ENCODE data around the gene KDM4B. TPM values are rescaled to one million over a fixed set of nuclear protein-coding genes. Genes with fewer than 3 reads are reported as not detected.

Gene KDM4B
- total RNA-seq, 4 donors from 2014 or later: 18.4 to 94.7 (median 25.6) TPM

DNA sequence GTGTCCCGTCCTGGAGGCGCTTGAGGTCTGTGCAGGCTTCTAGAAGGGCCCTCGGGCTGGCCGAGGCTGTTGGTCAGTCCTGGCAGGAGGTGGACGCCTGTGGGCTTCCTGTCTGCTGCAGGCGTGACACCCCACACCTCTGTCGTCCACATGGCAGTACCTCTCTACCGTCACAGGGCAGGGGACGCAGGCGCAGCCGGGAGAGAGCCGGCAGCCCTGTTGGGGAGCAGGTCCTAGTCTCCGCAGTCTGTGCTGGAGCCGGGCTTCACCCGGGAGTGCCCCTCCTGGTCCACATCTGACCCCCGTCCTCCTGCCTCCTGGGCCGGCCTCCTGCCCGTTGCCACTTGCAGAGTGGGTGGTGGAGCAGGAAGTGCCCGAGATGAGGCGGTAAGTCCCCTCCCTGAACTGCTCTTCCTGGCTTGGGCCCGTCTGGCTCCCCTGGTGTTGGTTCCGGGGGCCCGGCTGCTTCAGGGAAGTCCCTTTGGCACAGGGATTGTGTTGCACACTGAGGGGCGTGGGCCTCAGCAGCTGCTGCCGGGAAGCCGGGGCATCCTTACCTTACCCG is 106.0 kb downstream of the KDM4B start:
- no peaks in the 10 kb centered on the region for H3K36me3 ChIP-seq
- TF ChIP-seq, protein P1, sequence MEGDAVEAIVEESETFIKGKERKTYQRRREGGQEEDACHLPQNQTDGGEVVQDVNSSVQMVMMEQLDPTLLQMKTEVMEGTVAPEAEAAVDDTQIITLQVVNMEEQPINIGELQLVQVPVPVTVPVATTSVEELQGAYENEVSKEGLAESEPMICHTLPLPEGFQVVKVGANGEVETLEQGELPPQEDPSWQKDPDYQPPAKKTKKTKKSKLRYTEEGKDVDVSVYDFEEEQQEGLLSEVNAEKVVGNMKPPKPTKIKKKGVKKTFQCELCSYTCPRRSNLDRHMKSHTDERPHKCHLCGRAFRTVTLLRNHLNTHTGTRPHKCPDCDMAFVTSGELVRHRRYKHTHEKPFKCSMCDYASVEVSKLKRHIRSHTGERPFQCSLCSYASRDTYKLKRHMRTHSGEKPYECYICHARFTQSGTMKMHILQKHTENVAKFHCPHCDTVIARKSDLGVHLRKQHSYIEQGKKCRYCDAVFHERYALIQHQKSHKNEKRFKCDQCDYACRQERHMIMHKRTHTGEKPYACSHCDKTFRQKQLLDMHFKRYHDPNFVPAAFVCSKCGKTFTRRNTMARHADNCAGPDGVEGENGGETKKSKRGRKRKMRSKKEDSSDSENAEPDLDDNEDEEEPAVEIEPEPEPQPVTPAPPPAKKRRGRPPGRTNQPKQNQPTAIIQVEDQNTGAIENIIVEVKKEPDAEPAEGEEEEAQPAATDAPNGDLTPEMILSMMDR (IDR thresholded peaks at IDR 0.05): no peak
- no peak for TF ChIP-seq POLR2A (IDR thresholded peaks at IDR 0.05)
- H3K4me3 ChIP-seq: no peak overlapping the region
- intact Hi-C loops (cut with DNase I; ENCODE audit: low total_unique reads): no loop called here
- H3K9me3 ChIP-seq: no peaks in the 10 kb centered on the region
- H3K4me1 ChIP-seq: no peaks in the 10 kb centered on the region
- no peak overlapping the region for H3K27ac ChIP-seq
- no peaks in the 10 kb centered on the region for H3K27me3 ChIP-seq
- no peak for DNase-seq

DNA sequence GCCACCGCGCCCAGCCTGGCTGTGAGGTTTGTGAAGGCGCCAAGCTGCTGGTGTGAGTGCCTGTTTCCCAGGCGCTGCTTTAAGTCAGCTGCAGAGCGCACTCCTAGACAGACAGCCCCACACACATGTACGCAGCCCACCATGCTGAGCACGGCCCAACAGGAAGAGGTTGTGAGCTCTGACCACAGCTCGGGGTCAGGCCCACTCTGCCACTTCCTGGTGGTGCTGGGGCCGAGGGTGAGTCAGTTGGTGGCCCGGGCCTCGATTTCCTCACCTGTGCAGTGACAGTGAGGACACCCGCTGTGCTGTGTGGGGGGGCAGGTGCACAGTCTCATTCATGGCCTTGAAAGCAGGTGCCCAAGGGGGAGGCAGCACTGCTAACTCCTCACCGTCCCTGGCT is 106.7 kb downstream of the KDM4B start:
- no peak overlapping the region for H3K27ac ChIP-seq
- TF ChIP-seq, protein P1 (IDR thresholded peaks at IDR 0.05): no peak
- TF ChIP-seq POLR2A (IDR thresholded peaks at IDR 0.05): no peak
- intact Hi-C loops (cut with DNase I; ENCODE audit: low total_unique reads): no loop called here
- no peaks in the 10 kb centered on the region for H3K27me3 ChIP-seq
- H3K36me3 ChIP-seq: no peaks in the 10 kb centered on the region
- H3K4me3 ChIP-seq: no peak overlapping the region
- H3K4me1 ChIP-seq: no peaks in the 10 kb centered on the region
- no peaks in the 10 kb centered on the region for H3K9me3 ChIP-seq
- no peak for DNase-seq

- Histone ChIP-seq H3K4me1 (no peaks in the 10 kb centered on the region), H3K27ac (no peak overlapping the region), H3K9me3 (no peaks in the 10 kb centered on the region), H3K4me3 (no peak overlapping the region), H3K27me3 (no peaks in the 10 kb centered on the region), H3K36me3 (no peaks in the 10 kb centered on the region)
- TF ChIP-seq, protein P1 (IDR thresholded peaks at IDR 0.05): no peak
- no peak for TF ChIP-seq POLR2A (IDR thresholded peaks at IDR 0.05)
- intact Hi-C loops (cut with DNase I; ENCODE audit: low total_unique reads): no loop called here
- no peak for DNase-seq
Observed at GRCh38 chr19:5076440-5077208, 107.7 kb downstream of the KDM4B start.

GRCh38 chr19:5077209-5077515 is 108.2 kb downstream of the KDM4B start:
- TF ChIP-seq, protein P1 (IDR thresholded peaks at IDR 0.05): no peak
- no peak for TF ChIP-seq POLR2A (IDR thresholded peaks at IDR 0.05)
- H3K36me3 ChIP-seq: no peaks in the 10 kb centered on the region
- no peak overlapping the region for H3K4me3 ChIP-seq
- no peak for DNase-seq
- no peaks in the 10 kb centered on the region for H3K27me3 ChIP-seq
- intact Hi-C loops (cut with DNase I; ENCODE audit: low total_unique reads): no loop called here
- H3K4me1 ChIP-seq: no peaks in the 10 kb centered on the region
- H3K27ac ChIP-seq: no peak overlapping the region
- no peaks in the 10 kb centered on the region for H3K9me3 ChIP-seq

DNA sequence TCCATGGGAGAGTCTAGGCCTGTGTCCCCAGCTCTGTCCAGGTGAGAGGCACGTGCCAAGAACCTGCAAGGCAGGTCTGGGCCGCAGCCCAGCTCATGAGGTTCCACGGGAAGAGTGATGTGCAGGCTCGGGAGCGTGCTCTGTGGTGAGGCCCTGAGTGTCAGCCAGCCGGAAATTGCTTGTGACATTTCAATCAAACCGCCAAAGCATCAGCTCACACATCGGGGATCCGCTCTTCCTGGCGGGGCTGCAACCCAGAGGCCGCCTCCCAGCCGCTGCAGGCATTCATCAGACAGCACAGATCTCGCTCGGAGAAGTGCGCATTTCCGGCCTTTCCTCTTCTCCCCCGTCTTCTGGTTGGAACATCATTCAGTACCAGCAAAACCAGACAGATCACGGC is 109.3 kb downstream of the KDM4B start:
- Histone ChIP-seq H3K27me3 (no peaks in the 10 kb centered on the region), H3K9me3 (no peaks in the 10 kb centered on the region), H3K4me1 (peaks cover 0 to 4% of the 10 kb centered on the region in 2 donors), H3K4me3 (no peak overlapping the region), H3K36me3 (no peaks in the 10 kb centered on the region), H3K27ac (no peak overlapping the region)
- intact Hi-C loops (cut with DNase I; ENCODE audit: low total_unique reads): no loop called here
- DNase-seq: no peak
- TF ChIP-seq POLR2A (IDR thresholded peaks at IDR 0.05): no peak
- TF ChIP-seq, protein P1 (IDR thresholded peaks at IDR 0.05): no peak

Data from uterus (tissue), 4 donors.